Measurements from ENCODE around the gene EBF4. TPM values are rescaled to one million over a fixed set of nuclear protein-coding genes. Genes with fewer than 3 reads are reported as not detected.

Gene EBF4
- total RNA-seq, 1 donor from 2014 or later: 5.9 TPM

DNA sequence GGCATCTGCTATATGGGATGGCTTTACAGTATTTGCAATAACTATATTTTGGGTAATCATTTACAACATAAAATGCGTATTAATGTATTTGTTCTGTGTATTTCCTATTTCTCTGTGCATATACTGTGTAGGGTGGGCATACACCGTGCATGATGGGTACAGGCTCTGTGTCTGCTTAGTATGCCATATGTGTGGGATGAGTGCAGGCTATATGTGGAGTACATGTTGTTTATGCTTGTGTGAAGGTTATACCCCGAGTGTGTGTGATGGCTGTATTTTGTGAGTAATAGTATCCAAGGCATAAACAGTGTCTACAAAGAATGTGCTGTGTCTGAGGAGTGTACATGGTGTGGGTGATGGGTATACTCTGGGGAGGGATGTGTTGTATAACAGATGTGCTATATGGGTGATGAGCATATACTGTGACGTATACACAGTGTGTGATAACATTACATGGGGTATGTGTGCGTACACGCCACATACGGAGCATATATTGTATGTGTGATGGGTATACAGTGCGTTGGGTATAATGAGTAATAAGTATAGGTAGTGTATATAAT, 55.2 kb downstream of the EBF4 start:
- DNase-seq (ENCODE audit: low spot score): no peak
- TF ChIP-seq, protein P1, sequence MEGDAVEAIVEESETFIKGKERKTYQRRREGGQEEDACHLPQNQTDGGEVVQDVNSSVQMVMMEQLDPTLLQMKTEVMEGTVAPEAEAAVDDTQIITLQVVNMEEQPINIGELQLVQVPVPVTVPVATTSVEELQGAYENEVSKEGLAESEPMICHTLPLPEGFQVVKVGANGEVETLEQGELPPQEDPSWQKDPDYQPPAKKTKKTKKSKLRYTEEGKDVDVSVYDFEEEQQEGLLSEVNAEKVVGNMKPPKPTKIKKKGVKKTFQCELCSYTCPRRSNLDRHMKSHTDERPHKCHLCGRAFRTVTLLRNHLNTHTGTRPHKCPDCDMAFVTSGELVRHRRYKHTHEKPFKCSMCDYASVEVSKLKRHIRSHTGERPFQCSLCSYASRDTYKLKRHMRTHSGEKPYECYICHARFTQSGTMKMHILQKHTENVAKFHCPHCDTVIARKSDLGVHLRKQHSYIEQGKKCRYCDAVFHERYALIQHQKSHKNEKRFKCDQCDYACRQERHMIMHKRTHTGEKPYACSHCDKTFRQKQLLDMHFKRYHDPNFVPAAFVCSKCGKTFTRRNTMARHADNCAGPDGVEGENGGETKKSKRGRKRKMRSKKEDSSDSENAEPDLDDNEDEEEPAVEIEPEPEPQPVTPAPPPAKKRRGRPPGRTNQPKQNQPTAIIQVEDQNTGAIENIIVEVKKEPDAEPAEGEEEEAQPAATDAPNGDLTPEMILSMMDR (IDR thresholded peaks at IDR 0.05; ENCODE audit: unreplicated experiment): no peak
- no peak overlapping the region for H3K4me3 Mint-ChIP-seq (ENCODE audit: unreplicated experiment)
- H3K9me3 Mint-ChIP-seq (ENCODE audit: unreplicated experiment): no peaks in the 10 kb centered on the region
- peaks cover 4% of the 10 kb centered on the region for H3K4me1 Mint-ChIP-seq (ENCODE audit: unreplicated experiment)
- no peak overlapping the region for H3K27ac Mint-ChIP-seq (ENCODE audit: unreplicated experiment)
- H3K36me3 Mint-ChIP-seq (ENCODE audit: low read depth, unreplicated experiment): no peaks in the 10 kb centered on the region
- peaks cover 22% of the 10 kb centered on the region for H3K27me3 Mint-ChIP-seq (ENCODE audit: unreplicated experiment)

DNA sequence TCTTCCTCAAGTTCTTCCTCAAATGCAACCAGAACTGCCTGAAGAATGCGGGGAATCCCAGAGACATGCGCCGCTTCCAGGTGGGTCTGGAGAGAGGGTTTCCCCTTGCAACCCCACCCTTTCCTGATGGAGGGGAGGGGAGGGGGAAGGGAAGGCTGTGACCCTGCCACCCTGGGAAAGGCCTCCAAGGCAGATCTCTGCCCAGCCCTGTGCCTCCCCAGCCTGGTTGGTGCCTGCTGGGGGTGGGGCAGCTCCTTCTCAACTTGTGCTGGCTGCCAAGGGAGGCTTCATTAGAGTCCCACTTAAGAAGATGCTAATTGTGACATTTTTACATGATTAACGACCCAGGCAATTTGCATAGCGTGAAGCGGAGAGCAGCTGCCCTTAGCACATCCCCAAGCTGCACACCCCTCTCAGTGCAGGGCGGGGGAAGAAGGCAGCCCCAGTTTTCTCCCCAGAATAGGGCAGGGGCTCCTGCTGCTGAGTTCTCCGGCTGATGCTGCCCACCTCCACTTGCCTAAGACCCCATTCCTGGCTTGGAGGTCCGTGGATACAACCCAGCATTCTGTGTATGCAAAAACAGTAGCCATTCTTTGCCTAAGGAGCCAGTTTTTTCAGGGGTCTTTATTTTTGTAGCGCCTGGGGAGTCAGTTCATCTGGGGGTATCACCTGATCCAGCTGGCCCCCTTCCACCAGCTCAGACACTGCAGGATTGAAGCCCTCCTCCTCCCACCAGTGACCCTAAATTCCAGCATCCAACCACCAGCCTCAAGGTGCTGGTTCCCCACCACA, 56.2 kb downstream of the EBF4 start:
- Mint-ChIP-seq H3K9me3 (ENCODE audit: unreplicated experiment) (no peaks in the 10 kb centered on the region), H3K4me1 (ENCODE audit: unreplicated experiment) (peaks cover 9% of the 10 kb centered on the region), H3K36me3 (ENCODE audit: low read depth, unreplicated experiment) (no peaks in the 10 kb centered on the region), H3K27me3 (ENCODE audit: unreplicated experiment) (peaks cover 20% of the 10 kb centered on the region), H3K4me3 (ENCODE audit: unreplicated experiment) (no peak overlapping the region), H3K27ac (ENCODE audit: unreplicated experiment) (no peak overlapping the region)
- TF ChIP-seq, protein P1 (IDR thresholded peaks at IDR 0.05; ENCODE audit: unreplicated experiment): no peak
- no peak for DNase-seq (ENCODE audit: low spot score)

DNA sequence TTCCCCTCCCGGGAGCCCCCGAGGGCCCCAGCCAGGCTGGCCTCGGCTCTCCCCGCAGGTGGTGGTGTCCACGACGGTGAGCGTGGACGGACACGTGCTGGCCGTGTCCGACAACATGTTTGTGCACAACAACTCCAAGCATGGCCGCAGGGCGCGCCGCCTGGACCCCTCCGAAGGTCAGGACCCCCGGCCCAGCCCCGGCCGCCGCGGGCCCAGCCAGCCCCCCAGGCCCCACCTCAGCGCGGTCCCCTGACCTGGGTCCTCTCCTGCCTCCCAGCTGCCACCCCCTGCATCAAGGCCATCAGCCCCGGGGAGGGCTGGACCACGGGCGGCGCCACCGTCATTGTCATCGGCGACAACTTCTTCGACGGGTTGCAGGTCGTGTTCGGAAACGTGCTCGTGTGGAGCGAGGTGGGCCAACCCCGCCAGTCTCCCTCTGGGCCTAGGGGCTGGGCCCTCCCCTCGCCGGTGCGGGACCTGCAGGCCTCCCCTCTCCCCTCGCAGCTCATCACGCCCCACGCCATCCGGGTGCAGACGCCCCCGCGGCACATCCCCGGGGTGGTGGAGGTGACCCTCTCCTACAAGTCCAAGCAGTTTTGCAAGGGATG, 56.9 kb downstream of the EBF4 start:
- Mint-ChIP-seq H3K4me1 (ENCODE audit: unreplicated experiment) (peaks cover 9% of the 10 kb centered on the region), H3K9me3 (ENCODE audit: unreplicated experiment) (no peaks in the 10 kb centered on the region), H3K27ac (ENCODE audit: unreplicated experiment) (no peak overlapping the region), H3K36me3 (ENCODE audit: low read depth, unreplicated experiment) (no peaks in the 10 kb centered on the region), H3K27me3 (ENCODE audit: unreplicated experiment) (peaks cover 25% of the 10 kb centered on the region), H3K4me3 (ENCODE audit: unreplicated experiment) (no peak overlapping the region)
- no peak for DNase-seq (ENCODE audit: low spot score)
- TF ChIP-seq, protein P1 (IDR thresholded peaks at IDR 0.05; ENCODE audit: unreplicated experiment): no peak

DNA sequence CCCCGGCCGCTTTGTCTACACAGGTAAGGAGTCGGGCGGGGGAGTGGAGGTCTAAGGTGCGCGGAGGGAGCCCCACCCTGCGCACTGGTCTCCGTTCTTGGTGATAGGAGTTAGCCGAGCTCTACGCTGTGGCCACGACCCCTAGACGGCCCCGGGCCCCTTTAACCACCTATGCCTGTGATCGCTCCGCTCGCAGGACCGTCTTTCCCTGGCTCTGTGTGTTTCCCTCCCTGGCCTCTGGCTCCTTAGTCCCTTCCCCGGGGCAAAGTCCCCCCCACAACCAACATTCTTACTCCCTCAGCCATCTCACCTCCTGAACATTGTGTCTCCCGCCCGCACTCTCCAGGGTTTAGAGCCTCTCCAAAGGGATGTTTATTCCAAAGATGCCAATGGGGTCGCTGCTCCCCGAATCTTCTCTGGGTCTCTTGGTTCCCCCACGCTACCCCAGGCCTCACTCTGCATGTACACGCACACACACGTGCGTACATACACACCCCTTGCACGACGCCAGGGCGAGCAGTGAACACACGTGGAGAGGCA, 57.4 kb downstream of the EBF4 start:
- DNase-seq (ENCODE audit: low spot score): no peak
- no peak overlapping the region for H3K4me3 Mint-ChIP-seq (ENCODE audit: unreplicated experiment)

More for the DNA sequence above, 57.4 kb downstream of the EBF4 start:
- Mint-ChIP-seq H3K36me3 (ENCODE audit: low read depth, unreplicated experiment) (no peaks in the 10 kb centered on the region), H3K27ac (ENCODE audit: unreplicated experiment) (no peak overlapping the region), H3K4me1 (ENCODE audit: unreplicated experiment) (peaks cover 9% of the 10 kb centered on the region), H3K9me3 (ENCODE audit: unreplicated experiment) (no peaks in the 10 kb centered on the region), H3K27me3 (ENCODE audit: unreplicated experiment) (peaks cover 28% of the 10 kb centered on the region)
- TF ChIP-seq, protein P1 (IDR thresholded peaks at IDR 0.05; ENCODE audit: unreplicated experiment): no peak

Data from endothelial cell (in vitro differentiated cells).